GM11168 (cell line): ENCODE results near the gene OPRPN.

Source experiments
- in situ Hi-C: fragments of 300-500 bp; cut with MboI; formaldehyde crosslinking; loops from one replicate; pipeline ENCODE4 v1.12.0; 2022; ENCODE audit warnings: low sequenced_read_pairs; ENCODE audit not compliant: unreplicated experiment

The OPRPN gene, protein sequence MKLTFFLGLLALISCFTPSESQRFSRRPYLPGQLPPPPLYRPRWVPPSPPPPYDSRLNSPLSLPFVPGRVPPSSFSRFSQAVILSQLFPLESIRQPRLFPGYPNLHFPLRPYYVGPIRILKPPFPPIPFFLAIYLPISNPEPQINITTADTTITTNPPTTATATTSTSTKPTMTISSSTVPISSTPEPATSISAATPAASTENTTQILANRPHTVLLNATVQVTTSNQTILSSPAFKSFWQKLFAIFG

DNA sequence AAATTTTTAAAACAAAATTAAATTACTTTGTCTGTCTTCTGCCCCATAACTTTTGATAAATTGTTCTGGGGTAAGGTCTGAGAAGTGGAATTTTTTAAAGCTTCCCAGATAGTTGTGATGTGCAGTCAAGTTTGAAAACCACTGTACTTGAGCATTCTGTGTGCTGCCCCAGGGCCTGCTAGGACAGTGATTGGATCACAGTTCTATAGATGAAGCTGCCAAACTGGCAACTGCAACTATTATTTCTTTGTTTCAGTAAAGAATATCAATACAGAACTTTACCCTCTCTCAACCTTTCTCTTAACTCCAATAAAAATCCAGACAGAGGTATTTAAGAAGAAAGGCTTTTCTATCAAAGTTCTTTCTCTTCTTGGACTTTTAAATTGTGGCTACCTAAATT, at the start of gene OPRPN:
Gene OPRPN (plus strand): TSS at position 361 of the 400 bp plus-strand sequence. CDS start 1,346 bp downstream, outside the sequence.
- in situ Hi-C loops: no loop called here

DNA sequence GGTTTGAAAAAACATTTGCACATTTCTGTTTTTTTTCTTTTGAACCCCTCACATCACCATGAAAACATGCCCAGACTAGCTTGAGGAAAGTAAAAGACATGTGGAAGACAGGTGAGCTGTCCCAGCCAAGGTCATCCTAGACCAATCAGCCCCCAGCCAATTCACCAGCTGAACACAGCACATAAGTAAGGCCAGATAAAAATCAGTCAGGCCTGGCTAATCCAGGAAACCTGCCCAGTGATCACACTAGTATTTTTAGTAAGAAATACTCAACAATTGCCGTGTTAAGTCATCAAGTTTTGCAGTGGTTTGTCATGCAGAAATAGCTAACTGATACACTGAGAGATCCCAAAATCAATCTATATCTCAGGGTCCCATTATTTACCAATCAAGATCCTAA, 41.6 kb upstream of the OPRPN start:
- in situ Hi-C loops: no loop called here

DNA sequence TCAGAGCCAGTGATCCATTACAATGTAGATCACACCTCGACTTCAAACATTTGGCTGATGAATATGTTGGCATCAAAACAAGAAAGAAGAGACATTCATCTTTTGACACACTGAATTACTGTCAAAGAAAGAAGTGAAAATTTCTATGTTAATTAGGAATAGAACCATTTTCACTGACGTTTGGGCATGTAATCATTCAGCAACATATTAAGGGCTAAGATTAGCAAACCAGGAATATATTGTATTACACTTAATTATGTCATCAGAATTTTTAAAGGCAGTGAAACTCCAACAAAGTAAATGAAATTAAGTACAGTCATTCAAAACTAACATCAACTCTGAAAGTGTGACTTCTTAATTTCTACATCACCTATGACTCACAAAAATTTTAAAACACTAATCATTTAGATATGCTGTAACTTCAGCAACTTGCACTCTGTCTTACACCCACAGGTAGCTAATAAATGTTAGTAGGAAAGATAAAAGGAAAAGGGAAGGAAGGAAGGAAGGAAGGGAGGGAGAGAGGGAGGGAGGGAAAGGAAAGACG, 38.6 kb upstream of the OPRPN start:
- in situ Hi-C loops: no loop called here

DNA sequence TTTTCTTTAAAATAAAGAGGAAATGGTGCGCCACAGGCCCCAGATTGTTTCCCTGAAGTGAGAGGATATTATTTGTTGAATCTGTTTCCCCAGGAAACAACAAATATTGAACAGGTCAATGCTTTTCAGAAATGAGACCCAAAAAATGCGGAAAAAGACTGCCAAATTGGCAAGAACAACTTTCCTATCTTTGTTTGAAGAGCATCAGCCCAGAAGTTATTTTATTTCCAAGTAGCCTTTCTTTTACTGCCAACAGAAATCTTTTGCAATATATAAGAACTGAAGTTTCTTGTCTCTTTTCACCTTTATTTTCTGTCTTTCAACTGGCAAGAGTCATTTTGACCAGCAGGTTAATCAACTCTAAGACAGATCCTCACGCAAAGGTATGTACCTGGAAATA, 37.3 kb upstream of the OPRPN start, which contains the start of gene SMR3A:
Gene SMR3A (plus strand): TSS at position 301 of the 400 bp plus-strand sequence. CDS start 1,356 bp downstream, outside the sequence.
- in situ Hi-C loops: no loop called here

DNA sequence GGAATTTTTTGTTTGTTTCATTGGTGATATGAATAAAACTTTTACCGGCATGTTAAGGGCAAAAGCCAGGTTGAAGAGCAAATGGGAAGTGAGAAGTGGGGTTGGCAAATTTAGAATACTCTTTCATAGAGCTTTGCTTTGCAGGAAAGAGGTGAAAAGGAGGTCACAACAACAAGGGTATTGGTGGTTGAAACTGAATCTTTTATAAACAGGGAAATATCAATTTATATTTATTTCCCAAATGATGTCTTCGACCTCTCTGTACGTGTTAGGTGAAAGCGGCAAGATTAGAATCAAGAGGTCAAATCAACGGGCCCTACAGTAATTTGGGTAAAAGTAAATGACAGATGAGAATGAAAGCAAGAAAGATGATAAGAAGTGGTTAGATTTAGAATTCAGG, 33.7 kb upstream of the OPRPN start:
- in situ Hi-C loops: no loop called here

DNA sequence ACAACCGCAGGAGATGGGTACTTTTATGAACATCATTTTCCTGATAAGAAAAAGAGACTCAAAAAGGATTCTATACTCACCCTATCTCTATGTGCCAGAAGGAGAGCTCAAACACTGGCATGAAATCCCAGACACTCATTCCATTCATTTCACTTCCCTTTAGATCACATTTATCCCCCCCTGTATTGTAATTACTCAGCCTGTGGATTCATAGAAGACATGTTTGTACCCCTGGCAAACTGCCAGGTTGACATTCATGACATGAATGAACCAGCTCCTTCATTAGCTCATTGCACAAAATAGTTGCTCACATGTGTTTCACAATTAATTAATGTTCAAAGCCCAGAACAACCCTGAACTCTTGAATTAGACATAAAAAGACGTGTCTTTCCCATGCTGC, 32.3 kb upstream of the OPRPN start:
- in situ Hi-C loops: no loop called here

DNA sequence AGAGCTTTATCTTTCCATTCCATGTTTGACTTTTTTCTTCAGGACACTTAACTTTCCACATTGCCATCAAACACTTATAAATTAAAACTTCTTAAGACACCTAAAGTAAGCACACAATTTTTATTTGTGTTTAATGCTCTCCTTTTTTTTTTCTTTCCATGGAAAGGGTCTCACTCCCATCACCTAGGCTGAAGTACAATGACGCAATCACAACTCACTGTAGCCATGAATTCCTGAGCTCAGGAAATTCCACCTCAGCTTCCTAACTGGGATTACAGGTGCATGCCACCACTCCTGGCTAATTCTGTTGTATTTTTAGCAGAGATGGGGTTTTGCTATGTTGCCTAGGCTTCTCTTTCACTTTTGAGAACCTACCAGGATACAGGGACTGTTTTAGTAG, 29.9 kb upstream of the OPRPN start:
- in situ Hi-C loops: no loop called here

DNA sequence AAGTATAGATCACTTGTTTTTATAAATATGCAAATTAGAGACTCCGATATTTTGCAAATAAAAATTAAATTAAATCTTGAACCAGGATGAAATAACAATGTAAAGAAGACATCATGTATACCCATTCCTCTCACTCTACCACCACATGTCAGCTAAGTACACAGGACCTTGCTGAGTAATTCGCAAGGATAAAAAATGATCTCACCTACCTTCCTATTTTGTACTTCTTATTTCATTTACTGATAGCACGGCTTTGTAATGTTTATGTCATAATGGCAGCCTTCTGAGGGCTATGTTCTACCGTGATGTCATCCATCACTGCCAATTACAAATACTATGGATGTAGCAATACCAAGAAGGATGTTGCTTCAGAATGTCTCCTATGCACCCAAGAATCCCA, 25.8 kb upstream of the OPRPN start:
- in situ Hi-C loops: no loop called here

DNA sequence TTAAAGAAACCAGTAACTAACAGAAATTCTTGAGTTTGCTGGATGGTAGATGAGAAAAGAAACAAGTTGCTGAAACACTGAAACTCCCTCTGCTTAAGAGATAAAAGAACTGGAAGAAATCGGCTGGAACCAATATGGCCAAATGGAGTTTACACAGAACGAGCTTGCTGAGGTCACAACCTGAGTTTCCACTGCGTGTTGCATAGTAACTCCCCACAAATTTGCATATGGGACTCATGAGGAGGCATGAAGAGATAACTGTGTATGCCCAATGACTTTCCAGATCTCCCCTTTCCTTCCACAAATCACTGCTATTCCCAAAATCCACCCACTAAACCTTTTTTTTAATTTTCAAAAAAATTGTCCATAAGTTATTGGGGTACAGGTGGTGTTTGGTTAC, 25.0 kb upstream of the OPRPN start:
- in situ Hi-C loops: no loop called here

DNA sequence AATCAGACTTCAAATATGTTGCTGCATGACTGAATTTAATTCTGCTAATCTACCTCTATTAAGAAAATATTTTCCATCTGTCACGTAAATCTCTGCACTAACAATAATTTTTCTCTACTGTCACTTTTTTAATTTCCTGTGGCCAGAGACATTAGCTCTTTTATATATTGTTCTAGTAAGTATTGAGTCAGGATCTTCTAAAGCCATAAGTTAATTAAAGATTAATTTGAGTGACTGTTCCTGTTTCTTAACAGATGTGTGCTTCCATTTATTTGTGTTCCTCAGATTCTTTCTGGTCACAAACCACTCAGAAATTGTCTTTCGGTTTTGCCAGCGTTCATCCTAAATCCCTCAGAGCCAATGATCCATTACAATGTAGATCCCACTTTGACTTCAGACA, 17.2 kb upstream of the OPRPN start:
- in situ Hi-C loops: no loop called here

DNA sequence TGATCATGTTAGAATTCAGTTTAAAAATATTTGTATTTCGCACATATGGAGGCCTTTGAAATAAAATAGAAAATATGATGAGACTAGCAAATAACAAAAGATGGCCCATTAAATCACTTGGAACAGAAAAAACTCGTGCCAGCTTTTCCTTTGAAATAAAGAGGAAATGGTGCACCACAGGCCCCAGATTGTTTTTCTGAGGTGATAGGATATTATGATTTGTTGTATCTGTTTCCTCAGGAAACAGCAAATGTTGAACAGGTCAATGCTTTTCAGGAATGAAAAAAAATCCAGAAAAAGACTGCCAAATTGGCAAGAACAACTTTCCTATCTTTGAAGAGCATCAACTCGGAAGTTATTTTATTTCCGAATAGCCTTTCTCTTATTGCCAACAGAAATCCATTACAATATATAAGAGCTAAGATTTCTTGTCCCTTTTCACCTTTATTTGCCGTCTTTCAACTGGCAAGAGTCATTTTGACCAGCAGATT, 15.0 kb upstream of the OPRPN start, which contains the start of gene SMR3B:
Gene SMR3B (plus strand): TSS at position 441 of the 491 bp plus-strand sequence. CDS start 1,380 bp downstream, outside the sequence.
- in situ Hi-C loops: no loop called here

DNA sequence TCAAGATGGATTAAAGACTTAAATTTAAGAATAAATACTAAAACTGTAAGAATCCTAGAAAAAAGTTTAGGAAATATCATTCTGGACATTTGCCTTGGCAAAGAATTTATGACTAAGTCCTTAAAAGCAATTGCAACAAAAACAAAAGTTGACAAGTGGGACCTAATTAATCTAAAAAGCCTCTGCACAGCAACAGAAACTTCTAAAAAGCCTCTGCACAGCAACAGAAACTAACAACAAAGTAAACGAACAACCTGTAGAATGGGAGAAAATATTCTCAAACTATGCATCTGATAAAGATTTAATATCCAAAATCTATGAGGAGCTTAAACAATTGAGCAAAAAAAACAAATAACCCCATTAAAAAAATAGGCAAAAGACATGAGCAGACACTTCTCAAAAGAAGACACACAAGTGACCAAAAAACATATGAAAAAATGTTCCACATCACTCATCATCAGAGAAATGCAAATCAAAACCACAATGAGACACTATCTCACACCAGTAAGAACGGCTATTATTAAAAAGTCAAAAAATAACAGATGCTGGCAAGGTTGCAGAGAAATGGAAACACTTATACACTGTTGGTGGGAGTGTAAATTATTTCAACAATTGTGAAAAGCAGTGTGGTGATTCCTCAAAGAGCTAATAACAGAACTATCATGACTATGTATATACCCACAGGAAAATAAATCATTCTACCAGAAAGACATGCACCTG, 5.5 kb upstream of the OPRPN start:
- in situ Hi-C loops: no loop called here

DNA sequence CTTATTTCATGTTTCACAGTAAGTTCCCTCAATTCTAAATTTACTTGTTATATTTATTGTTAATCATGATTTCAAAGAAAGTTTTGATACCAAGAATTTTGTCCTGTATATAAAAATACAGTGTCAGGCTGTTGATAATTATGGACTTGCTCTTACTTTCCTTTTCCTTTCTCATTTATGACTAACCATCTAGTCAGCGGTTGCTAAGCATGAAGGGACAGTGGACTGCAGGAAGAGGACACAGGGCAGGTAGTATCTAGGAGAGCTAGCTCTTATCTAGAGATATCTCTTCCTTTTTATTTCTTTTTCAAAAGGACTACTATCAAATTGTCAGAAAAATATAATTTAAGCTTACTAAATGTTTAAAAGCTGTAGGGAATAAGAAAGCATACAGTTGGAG, 1.6 kb downstream of the OPRPN start:
- in situ Hi-C loops: no loop called here

DNA sequence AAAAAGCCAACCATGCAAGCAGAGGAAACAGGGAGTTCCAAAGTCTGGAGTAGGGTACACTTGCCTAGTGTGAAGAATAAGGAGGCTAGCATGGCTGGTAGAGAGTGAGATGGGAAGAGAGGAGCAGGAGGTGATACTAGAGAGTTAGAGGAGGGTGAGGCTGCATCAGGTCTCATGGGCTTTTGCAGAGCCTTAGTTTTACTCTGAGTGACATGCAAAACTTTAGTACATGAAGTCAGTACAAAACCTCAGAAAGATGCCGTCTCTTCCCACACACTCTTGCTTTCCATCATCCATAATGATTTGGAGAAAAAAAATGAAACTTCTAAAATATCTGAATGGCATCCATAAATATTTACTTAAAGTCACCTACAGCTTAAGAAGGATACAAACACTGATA, 5.0 kb downstream of the OPRPN start:
- in situ Hi-C loops: no loop called here

DNA sequence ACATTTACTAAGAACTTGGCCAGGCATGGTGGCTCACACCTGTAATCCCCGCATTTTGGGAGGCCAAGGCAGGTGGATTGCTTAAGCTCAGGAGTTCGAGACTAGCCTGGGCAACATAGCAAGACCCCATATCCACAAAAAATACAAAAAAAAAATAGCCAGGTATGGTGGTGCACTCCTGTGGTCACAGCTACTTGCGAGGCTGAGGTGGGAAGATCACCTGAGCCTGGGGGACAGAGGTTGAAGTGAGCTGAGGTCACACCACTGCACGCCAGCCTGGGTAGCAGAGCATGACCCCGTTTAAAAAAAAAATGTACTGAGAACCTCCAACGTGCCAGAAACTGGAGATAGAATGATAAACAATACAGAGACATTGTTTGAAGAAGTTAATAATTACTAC, 8.0 kb downstream of the OPRPN start:
- in situ Hi-C loops: no loop called here

DNA sequence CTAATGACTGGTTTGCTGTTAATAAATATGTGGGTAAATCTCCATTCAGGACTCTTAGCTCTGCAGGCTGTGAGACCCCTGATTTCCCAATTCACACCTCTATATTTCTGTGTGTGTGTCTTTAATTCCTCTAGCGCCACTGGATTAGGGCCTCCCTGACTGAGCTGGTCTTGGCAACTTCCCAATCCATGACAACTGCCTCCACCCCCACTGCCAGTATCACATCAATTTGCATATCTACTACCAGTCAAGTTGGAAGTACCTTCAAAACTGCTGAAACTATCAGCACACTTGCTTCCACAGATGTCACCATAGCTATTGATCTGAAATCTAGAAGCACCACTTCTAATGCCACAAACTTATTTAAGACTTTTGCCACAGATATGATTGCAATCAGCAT, 27.6 kb downstream of the OPRPN start:
- in situ Hi-C loops: no loop called here

DNA sequence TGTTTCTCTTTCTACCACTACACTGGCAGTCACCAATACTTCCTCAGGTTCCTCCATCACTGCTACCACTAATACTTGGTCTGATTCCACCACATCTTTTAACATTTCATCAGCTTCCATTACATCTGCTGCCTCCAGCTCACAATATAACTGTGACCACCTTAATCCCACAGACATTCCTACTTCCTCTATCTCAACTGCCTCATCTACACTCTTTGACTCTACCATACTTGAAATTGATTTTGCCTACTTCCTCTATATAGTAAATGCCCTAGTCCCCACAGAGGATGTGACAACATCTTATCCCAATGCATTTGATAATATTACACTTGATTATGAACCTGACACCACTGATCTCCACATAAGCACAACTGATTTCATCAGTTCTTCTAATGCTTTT, 29.0 kb downstream of the OPRPN start:
- in situ Hi-C loops: no loop called here

DNA sequence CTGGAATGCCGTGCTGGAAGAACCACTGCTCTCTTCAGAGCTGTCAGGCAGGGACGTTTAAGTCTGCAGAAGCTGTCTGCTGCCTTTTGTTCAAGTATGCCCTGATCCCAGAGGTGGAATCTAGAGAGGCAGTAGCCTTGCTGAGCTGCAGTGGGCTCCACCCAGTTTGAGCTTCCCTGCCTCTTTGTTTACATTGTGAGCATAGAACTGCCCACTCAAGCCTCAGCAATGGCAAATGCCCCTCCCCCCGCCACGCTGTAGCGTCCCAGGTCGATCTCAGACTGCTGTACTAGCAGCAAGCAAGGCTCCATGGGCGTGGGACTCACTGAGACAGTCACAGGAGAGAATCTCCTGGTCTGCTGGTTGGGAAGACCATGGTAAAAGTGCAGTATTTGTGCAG, 39.5 kb downstream of the OPRPN start:
- in situ Hi-C loops: no loop called here

DNA sequence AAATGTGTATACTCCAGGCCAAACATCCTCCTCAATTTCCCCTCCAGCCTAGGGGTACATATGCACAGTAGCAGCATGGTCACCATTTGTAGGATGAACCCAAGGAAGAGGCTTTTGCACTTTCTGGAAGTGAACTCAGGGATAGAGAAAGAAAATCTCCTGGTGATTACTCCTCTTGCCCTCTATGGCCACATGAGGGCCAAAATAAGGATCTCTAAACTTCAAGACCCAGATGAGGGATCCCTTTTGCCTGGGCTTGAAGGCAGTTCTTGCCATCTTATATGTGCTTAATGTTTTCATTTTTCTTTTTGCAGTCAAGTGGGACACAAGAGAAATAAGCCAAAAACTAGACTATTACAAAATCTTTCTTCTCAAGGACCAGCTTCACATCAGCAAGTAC, 44.7 kb downstream of the OPRPN start:
- in situ Hi-C loops: no loop called here

DNA sequence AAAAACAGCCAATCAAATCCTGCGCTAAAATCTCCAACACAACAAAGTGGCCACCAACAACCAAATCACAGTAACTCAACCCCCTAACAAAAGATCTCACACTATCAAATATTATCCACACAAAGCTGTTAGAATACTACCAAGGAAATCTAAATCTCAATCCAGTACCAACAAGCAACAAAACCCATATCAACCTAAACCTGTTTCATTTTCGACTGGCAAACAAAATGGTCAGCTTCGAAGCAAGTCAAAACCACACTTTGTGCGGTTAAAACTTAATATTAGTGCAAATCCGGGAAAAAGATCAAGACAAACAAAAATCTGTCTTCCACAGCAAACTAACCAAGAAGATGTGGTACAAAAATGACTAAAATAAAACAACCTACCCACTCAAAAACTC, 45.6 kb downstream of the OPRPN start:
- in situ Hi-C loops: no loop called here

DNA sequence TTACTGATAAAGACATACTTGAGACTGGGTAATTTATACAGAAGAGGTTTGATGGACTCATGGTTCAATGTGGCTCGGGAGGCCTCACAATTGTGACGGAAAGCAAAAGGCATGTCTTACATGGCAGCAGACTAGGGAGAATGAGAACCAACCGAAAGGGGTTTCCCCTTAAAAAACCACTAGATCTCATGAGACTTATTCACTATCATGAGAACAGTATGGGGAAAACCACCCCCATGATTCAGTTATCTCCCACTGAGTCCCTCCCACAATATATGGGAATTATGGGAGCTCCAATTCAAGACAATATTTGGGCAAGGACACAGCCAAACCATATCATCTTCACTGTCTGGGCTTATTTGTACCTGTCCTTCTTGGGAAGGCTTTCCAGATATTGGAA, 51.5 kb downstream of the OPRPN start:
- in situ Hi-C loops: no loop called here
